GM12878 (cell line): ENCODE results near the gene C1GALT1C1L. TPM values are rescaled to one million over a fixed set of nuclear protein-coding genes. Genes with fewer than 3 reads are reported as not detected.

ENCODE experiments used
- ATAC-seq: fragments of 200-7000 bp; cut with Tn5 transposase; 3 replicates; pipeline ENCODE4 v1.9.1; 2020; ENCODE audit warnings: mild to moderate bottlenecking, moderate library complexity
- BruUV-seq: library from RNA; stranded (reverse); fragments of 400-500 nt; replicated peaks from 2 replicates; lab custom pipeline; 2021; lab: Mats Ljungman, UMichigan
- CTCF ChIA-PET: fragments of 300-600 bp; sonication (Branson Sonifier 250); formaldehyde crosslinking; extraction: SDS; loops from one replicate; lab custom pipeline; 2021; ENCODE audit warnings: inconsistent platforms; lab: Yijun Ruan, JAX
- POLR2A ChIA-PET: fragments of 350-600 bp; formaldehyde crosslinking; extraction: SDS; loops from one replicate; lab custom pipeline; 2021; ENCODE audit warnings: inconsistent platforms; lab: Charles Lee
- RAD21 ChIA-PET: fragments of 300-600 bp; sonication (Branson Sonifier 250); formaldehyde crosslinking; loops from one replicate; lab custom pipeline; 2023; ENCODE audit warnings: antibody characterized with exemption; ENCODE audit not compliant: unreplicated experiment; lab: Charles Lee
- SMC1A ChIA-PET: fragments of 300-600 bp; sonication (Branson Sonifier 250); formaldehyde crosslinking; loops from one replicate; lab custom pipeline; 2023; ENCODE audit not compliant: unreplicated experiment, uncharacterized antibody; lab: Charles Lee
- DNase-seq: peaks from one replicate; pipeline ENCODE4 v3.0.0-alpha.2; 2011; ENCODE audit warnings: low read depth, low spot score
- FAIRE-seq: peaks from 3 replicates; lab custom pipeline; 2011; peaks lifted over from hg19 to GRCh38; lab: Jason Lieb, UNC
- H2AFZ ChIP-seq: 2 replicates; pipeline ENCODE4 v1.6.0; 2011; ENCODE audit warnings: low read depth, low read length, control low read depth; ENCODE audit not compliant: control insufficient read depth
- H3K27ac ChIP-seq: 2 replicates; pipeline ENCODE4 v1.5.1; 2011; ENCODE audit warnings: control low read depth; ENCODE audit not compliant: control insufficient read depth, insufficient read depth
- H3K27me3 ChIP-seq, 2 experiments: replicated peaks in 1 of 2; 2 replicates each; pipeline versions ENCODE4 v1.6.0 to v1.6.1; 2011; ENCODE audit warnings: low read length in 1 of 2; ENCODE audit not compliant: control insufficient read depth in 2 of 2, insufficient read depth in 2 of 2
- H3K36me3 ChIP-seq, 2 experiments: 2 replicates each; pipeline ENCODE4 v1.5.1; 2011; ENCODE audit warnings: low read length in 1 of 2; ENCODE audit not compliant: control insufficient read depth in 2 of 2, insufficient read depth in 2 of 2
- H3K4me1 ChIP-seq: 2 replicates; pipeline ENCODE4 v1.6.1; 2011; ENCODE audit warnings: mild to moderate bottlenecking, low read length, moderate library complexity, mixed read lengths; ENCODE audit not compliant: control insufficient read depth, insufficient read depth
- H3K4me2 ChIP-seq: 2 replicates; pipeline ENCODE4 v1.6.0; 2011; ENCODE audit warnings: control low read depth; ENCODE audit not compliant: control insufficient read depth, insufficient read depth
- H3K4me3 ChIP-seq: fragments of 200-600 bp; sonication (generic); 2 replicates; pipeline ENCODE4 v1.5.1; 2016
- H3K79me2 ChIP-seq: 2 replicates; pipeline ENCODE4 v1.6.0; 2011; ENCODE audit warnings: low read length; ENCODE audit not compliant: control insufficient read depth, insufficient read depth
- H3K9ac ChIP-seq: 2 replicates; pipeline ENCODE4 v1.8.0; 2011; ENCODE audit warnings: low read length, control low read depth, mixed read lengths; ENCODE audit not compliant: control insufficient read depth, insufficient read depth
- H3K9me3 ChIP-seq: replicated peaks from 3 replicates; pipeline ENCODE4 v1.5.1; 2011; ENCODE audit warnings: mild to moderate bottlenecking, low read length; ENCODE audit not compliant: control insufficient read depth, insufficient read depth
- H4K20me1 ChIP-seq: 2 replicates; pipeline ENCODE4 v1.6.0; 2011; ENCODE audit not compliant: control insufficient read depth, insufficient read depth
- ETV6 ChIP-seq, 2 experiments: fragments of 450-650 bp in 1 of 2; IDR thresholded peaks in 1 of 2; conservative IDR thresholded peaks in 1 of 2; 2 replicates each; pipeline ENCODE4 v1.6.1; 2014; ENCODE audit warnings: antibody characterized with exemption in 1 of 2, borderline replicate concordance in 1 of 2, low read depth in 1 of 2, mild to moderate bottlenecking in 1 of 2, moderate library complexity in 1 of 2
- FOXK2 ChIP-seq: fragments of 450-650 bp; IDR thresholded peaks from 2 replicates; pipeline ENCODE4 v1.6.1; 2017; ENCODE audit warnings: mild to moderate bottlenecking, moderate library complexity
- FOXM1 ChIP-seq: IDR thresholded peaks from 2 replicates; pipeline ENCODE4 v1.6.1; 2012; ENCODE audit warnings: low read depth, mild to moderate bottlenecking, inconsistent platforms, low read length, moderate library complexity
- IKZF1 ChIP-seq: fragments of 450-650 bp; conservative IDR thresholded peaks from 2 replicates; pipeline ENCODE4 v1.6.1; 2017; ENCODE audit warnings: antibody characterized with exemption, mild to moderate bottlenecking
- IRF3 ChIP-seq: fragments of 450-650 bp; IDR thresholded peaks from 2 replicates; pipeline ENCODE4 v1.6.1; 2014; ENCODE audit warnings: mild to moderate bottlenecking
- LARP7 ChIP-seq: fragments of 450-650 bp; IDR thresholded peaks from 2 replicates; pipeline ENCODE4 v1.6.1; 2017; ENCODE audit warnings: mild to moderate bottlenecking
- NR2C1 ChIP-seq: fragments of 450-650 bp; IDR thresholded peaks from 2 replicates; pipeline ENCODE4 v1.6.1; 2017; ENCODE audit warnings: antibody characterized with exemption, mild to moderate bottlenecking, moderate library complexity
- RAD51 ChIP-seq: fragments of 450-650 bp; IDR thresholded peaks from 2 replicates; pipeline ENCODE4 v1.6.1; 2016; ENCODE audit warnings: moderate library complexity, mild to moderate bottlenecking, inconsistent platforms
- RUNX3 ChIP-seq: IDR thresholded peaks from 2 replicates; pipeline ENCODE4 v1.6.1; 2012; ENCODE audit warnings: low read length, inconsistent platforms
- SMC3 ChIP-seq: IDR thresholded peaks from 2 replicates; pipeline ENCODE4 v1.6.1; 2011; ENCODE audit warnings: low read length, improper control_type of control experiment, borderline replicate concordance
- SP1 ChIP-seq: IDR thresholded peaks from one replicate; pipeline ENCODE4 v1.6.1; 2011; ENCODE audit warnings: low read depth, low read length
- SPI1 ChIP-seq: IDR thresholded peaks from 2 replicates; pipeline ENCODE4 v1.6.1; 2011; ENCODE audit warnings: low read depth, mild to moderate bottlenecking, low read length, moderate library complexity, borderline replicate concordance; ENCODE audit not compliant: insufficient read depth
- YBX1 ChIP-seq: fragments of 450-650 bp; IDR thresholded peaks from 2 replicates; pipeline ENCODE4 v1.6.1; 2016; ENCODE audit warnings: antibody characterized with exemption
- ZNF217 ChIP-seq: fragments of 450-650 bp; IDR thresholded peaks from 2 replicates; pipeline ENCODE4 v1.6.1; 2017; ENCODE audit warnings: antibody characterized with exemption, mild to moderate bottlenecking
- ZNF622 ChIP-seq: fragments of 450-650 bp; IDR thresholded peaks from 2 replicates; pipeline ENCODE4 v1.6.1; 2017; ENCODE audit warnings: mild to moderate bottlenecking, inconsistent platforms
- WGBS: methylation state at CpG from one replicate; pipeline ENCODE4 v1.1.6; 2016; ENCODE audit warnings: low lambda C conversion rate; ENCODE audit not compliant: insufficient replicate concordance, insufficient coverage; ENCODE audit errors: missing lambda C conversion rate; 5-methylcytosine and 5-hydroxymethylcytosine counted together
- in situ Hi-C: fragments of 300-500 bp; cut with MboI; formaldehyde crosslinking; loops from 9 replicates; pipeline ENCODE4 v1.14.3; 2018; ENCODE audit warnings: mixed read lengths
- intact Hi-C: fragments of 100-400 bp; cut with micrococcal nuclease; formaldehyde crosslinking; loops from one replicate; pipeline ENCODE4 v1.14.2; 2022; ENCODE audit not compliant: unreplicated experiment
- polyA plus RNA-seq, 11 experiments: library from polyadenylated mRNA; depleted of rRNA in 4 of 11; unstranded in 6 of 11; stranded (reverse) in 5 of 11; fragments of >200 nt; fragmentation: Nextera tagmentation in 4 of 11; fragmentation: Illumina TruSeq in 1 of 11; extraction: Ambion mirVana in 4 of 11; extraction: Trizol in 1 of 11; gene quantifications; 1 replicate in 1 of 11; 2 replicates in 10 of 11; pipeline versions ENCODE4 v1.2.1 to v1.2.3, GENCODE V29; 2011 to 2016; ENCODE audit warnings: inconsistent platforms in 2 of 11, missing spikeins in 2 of 11, low read depth in 1 of 11
- total RNA-seq, 4 experiments: library from RNA; depleted of rRNA in 3 of 4; stranded (reverse); fragments of >200 nt in 3 of 4; fragmentation: Illumina TruSeq in 1 of 4; extraction: Trizol in 1 of 4; gene quantifications; 2 replicates each; pipeline versions ENCODE4 v1.2.1 to v1.2.3, GENCODE V29; 2013 to 2021
- TF ChIP-seq, protein P1 (sequence below): IDR thresholded peaks from 2 replicates; pipeline ENCODE4 v1.6.1; 2012; ENCODE audit warnings: low read length, inconsistent platforms
- TF ChIP-seq, protein P2 (sequence below): fragments of 450-650 bp; IDR thresholded peaks from 2 replicates; pipeline ENCODE4 v1.6.1; 2016; ENCODE audit warnings: mild to moderate bottlenecking
- TF ChIP-seq, protein P3 (sequence below): fragments of 150-350 bp; IDR thresholded peaks from 2 replicates; pipeline ENCODE4 v1.6.1; 2016; ENCODE audit warnings: low read depth, low read length

The C1GALT1C1L gene
- total and polyA plus RNA-seq, 10 of the 15 experiments (the other 5 are each of a cell fraction or from before 2014, with no cell fraction given) = not detected

- WGBS = 54% methylated on average over 7 of the region's 7 CpGs
- Histone ChIP-seq H3K4me1 (no peaks in the 10 kb centered on the region), H3K9ac (no peak overlapping the region), H3K27ac (no peak overlapping the region), H3K4me3 (no peak overlapping the region), H3K79me2 (no peaks in the 10 kb centered on the region), H3K36me3 (no peaks in the 10 kb centered on the region), H4K20me1 (no peaks in the 10 kb centered on the region), H2AFZ (no peak overlapping the region)
- ATAC-seq (no peak), DNase-seq (no peak)
- BruUV-seq = no TSS peak
- in situ Hi-C loops = no loop called here
- ChIA-PET SMC1A (no interaction called here), CTCF (no interaction called here), RAD21 (interaction anchor here (0.7 kb wide), 1 partner anchor 46 kb away, joined by 3 read pairs; no protein-coding TSS in a partner anchor), POLR2A (no interaction called here)
- intact Hi-C loops = no loop called here
- TF ChIP-seq SP1 (no peak), NR2C1 (no peak), IKZF1 (no peak), ZNF622 (no peak), IRF3 (no peak), ZNF217 (no peak), SMC3 (no peak), YBX1 (no peak), FOXK2 (no peak), SPI1 (no peak), RUNX3 (no peak), RAD51 (no peak), ETV6 (conservative IDR thresholded peaks at IDR 0.05 in 1 of 2, IDR thresholded peaks at IDR 0.05 in 1 of 2; ENCODE audit: borderline replicate concordance in 1 of 2, low read depth in 1 of 2) (no peak), FOXM1 (no peak), LARP7 (no peak)
- TF ChIP-seq, protein P1, sequence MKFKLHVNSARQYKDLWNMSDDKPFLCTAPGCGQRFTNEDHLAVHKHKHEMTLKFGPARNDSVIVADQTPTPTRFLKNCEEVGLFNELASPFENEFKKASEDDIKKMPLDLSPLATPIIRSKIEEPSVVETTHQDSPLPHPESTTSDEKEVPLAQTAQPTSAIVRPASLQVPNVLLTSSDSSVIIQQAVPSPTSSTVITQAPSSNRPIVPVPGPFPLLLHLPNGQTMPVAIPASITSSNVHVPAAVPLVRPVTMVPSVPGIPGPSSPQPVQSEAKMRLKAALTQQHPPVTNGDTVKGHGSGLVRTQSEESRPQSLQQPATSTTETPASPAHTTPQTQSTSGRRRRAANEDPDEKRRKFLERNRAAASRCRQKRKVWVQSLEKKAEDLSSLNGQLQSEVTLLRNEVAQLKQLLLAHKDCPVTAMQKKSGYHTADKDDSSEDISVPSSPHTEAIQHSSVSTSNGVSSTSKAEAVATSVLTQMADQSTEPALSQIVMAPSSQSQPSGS = no peak
- TF ChIP-seq, protein P2, sequence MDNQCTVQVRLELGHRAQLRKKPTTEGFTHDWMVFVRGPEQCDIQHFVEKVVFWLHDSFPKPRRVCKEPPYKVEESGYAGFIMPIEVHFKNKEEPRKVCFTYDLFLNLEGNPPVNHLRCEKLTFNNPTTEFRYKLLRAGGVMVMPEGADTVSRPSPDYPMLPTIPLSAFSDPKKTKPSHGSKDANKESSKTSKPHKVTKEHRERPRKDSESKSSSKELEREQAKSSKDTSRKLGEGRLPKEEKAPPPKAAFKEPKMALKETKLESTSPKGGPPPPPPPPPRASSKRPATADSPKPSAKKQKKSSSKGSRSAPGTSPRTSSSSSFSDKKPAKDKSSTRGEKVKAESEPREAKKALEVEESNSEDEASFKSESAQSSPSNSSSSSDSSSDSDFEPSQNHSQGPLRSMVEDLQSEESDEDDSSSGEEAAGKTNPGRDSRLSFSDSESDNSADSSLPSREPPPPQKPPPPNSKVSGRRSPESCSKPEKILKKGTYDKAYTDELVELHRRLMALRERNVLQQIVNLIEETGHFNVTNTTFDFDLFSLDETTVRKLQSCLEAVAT = no peak
- TF ChIP-seq, protein P3, sequence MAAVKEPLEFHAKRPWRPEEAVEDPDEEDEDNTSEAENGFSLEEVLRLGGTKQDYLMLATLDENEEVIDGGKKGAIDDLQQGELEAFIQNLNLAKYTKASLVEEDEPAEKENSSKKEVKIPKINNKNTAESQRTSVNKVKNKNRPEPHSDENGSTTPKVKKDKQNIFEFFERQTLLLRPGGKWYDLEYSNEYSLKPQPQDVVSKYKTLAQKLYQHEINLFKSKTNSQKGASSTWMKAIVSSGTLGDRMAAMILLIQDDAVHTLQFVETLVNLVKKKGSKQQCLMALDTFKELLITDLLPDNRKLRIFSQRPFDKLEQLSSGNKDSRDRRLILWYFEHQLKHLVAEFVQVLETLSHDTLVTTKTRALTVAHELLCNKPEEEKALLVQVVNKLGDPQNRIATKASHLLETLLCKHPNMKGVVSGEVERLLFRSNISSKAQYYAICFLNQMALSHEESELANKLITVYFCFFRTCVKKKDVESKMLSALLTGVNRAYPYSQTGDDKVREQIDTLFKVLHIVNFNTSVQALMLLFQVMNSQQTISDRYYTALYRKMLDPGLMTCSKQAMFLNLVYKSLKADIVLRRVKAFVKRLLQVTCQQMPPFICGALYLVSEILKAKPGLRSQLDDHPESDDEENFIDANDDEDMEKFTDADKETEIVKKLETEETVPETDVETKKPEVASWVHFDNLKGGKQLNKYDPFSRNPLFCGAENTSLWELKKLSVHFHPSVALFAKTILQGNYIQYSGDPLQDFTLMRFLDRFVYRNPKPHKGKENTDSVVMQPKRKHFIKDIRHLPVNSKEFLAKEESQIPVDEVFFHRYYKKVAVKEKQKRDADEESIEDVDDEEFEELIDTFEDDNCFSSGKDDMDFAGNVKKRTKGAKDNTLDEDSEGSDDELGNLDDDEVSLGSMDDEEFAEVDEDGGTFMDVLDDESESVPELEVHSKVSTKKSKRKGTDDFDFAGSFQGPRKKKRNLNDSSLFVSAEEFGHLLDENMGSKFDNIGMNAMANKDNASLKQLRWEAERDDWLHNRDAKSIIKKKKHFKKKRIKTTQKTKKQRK = no peak
- TF ChIP-seq, all 136 proteins: peak for 0
- no peak for FAIRE-seq
- Histone ChIP-seq H3K27me3 (no peaks in the 10 kb centered on the region), H3K9me3 (no peaks in the 10 kb centered on the region), H3K4me2 (no peak overlapping the region)
These were observed 31.2 kb upstream of the C1GALT1C1L start for GRCh38 chr2:43707255-43708015.
